CD14-positive monocyte (primary cell): ENCODE results near the gene ZNF76. TPM values are rescaled to one million over a fixed set of nuclear protein-coding genes. Genes with fewer than 3 reads are reported as not detected.

Experiments
- DNase-seq, 3 donors: peaks; one replicate each; pipeline ENCODE4 v3.0.0-alpha.2; 2011 to 2022
- H2AFZ ChIP-seq: 2 replicates; pipeline ENCODE4 v1.6.0; 2012; ENCODE audit warnings: mild to moderate bottlenecking, low read depth, low read length, inconsistent platforms; ENCODE audit not compliant: insufficient read depth, poor library complexity, severe bottlenecking
- H3K27ac ChIP-seq, 2 donors: 1 replicate in 1 of 2; 2 replicates in 1 of 2; pipeline ENCODE4 v1.5.1; 2012 to 2013; ENCODE audit warnings: low read length in 2 of 2, control low read depth in 1 of 2, inconsistent platforms in 1 of 2, low read depth in 1 of 2, mild to moderate bottlenecking in 1 of 2
- H3K27me3 ChIP-seq, 2 donors: one replicate each; pipeline versions ENCODE4 v1.6.0 to v1.6.1; 2011 to 2013; ENCODE audit warnings: low read length in 2 of 2; ENCODE audit not compliant: control insufficient read depth in 2 of 2, insufficient read depth in 2 of 2
- H3K36me3 ChIP-seq, 2 donors: replicated peaks in 1 of 2; 1 replicate in 1 of 2; 2 replicates in 1 of 2; pipeline versions ENCODE4 v1.5.1 to v1.6.1; 2012 to 2013; ENCODE audit warnings: low read length in 2 of 2, control low read depth in 1 of 2, inconsistent platforms in 1 of 2, mild to moderate bottlenecking in 1 of 2; ENCODE audit not compliant: insufficient read depth in 2 of 2, control insufficient read depth in 1 of 2
- H3K4me1 ChIP-seq, 2 donors: 1 replicate in 1 of 2; 2 replicates in 1 of 2; pipeline versions ENCODE4 v1.5.1 to v1.6.1; 2012 to 2013; ENCODE audit warnings: low read length in 2 of 2, control low read depth in 1 of 2, inconsistent platforms in 1 of 2, mild to moderate bottlenecking in 1 of 2, moderate library complexity in 1 of 2; ENCODE audit not compliant: insufficient read depth in 2 of 2, control insufficient read depth in 1 of 2
- H3K4me2 ChIP-seq: replicated peaks from 2 replicates; pipeline ENCODE3; 2012; ENCODE audit warnings: low read length, moderate library complexity, mild to moderate bottlenecking; ENCODE audit not compliant: poor library complexity, severe bottlenecking; ENCODE audit errors: extremely low read depth
- H3K4me3 ChIP-seq, 3 experiments: fragments of 200-600 bp in 1 of 3; sonication (generic) in 1 of 3; replicated peaks in 1 of 3; 1 replicate in 2 of 3; 2 replicates in 1 of 3; pipeline ENCODE4 v1.5.1; 2011 to 2013; ENCODE audit warnings: low read length in 3 of 3, mild to moderate bottlenecking in 3 of 3, control low read depth in 2 of 3, low read depth in 2 of 3, inconsistent platforms in 1 of 3, moderate library complexity in 1 of 3
- H3K79me2 ChIP-seq: 2 replicates; pipeline ENCODE4 v1.6.0; 2012; ENCODE audit warnings: mild to moderate bottlenecking, control low read depth, inconsistent platforms, low read length, moderate library complexity; ENCODE audit not compliant: insufficient read depth
- H3K9ac ChIP-seq: 2 replicates; pipeline ENCODE4 v1.6.0; 2017; ENCODE audit warnings: low read length, mild to moderate bottlenecking; ENCODE audit not compliant: insufficient read depth, poor library complexity, severe bottlenecking
- H3K9me3 ChIP-seq, 2 donors: replicated peaks in 1 of 2; 1 replicate in 1 of 2; 2 replicates in 1 of 2; pipeline versions ENCODE4 v1.5.1 to v1.6.1; 2012 to 2013; ENCODE audit warnings: low read length in 2 of 2, control low read depth in 1 of 2; ENCODE audit not compliant: control insufficient read depth in 1 of 2, insufficient read depth in 1 of 2
- H4K20me1 ChIP-seq: 2 replicates; pipeline ENCODE4 v1.6.0; 2012; ENCODE audit warnings: mild to moderate bottlenecking, low read length, control low read depth, moderate library complexity; ENCODE audit not compliant: insufficient read depth
- H3K27ac Mint-ChIP-seq, 7 donors: one replicate each; pipeline ENCODE4 v1.8.0; 2020; ENCODE audit warnings: mild to moderate bottlenecking in 7 of 7, mixed read lengths in 7 of 7, moderate library complexity in 6 of 7, inconsistent platforms in 2 of 7
- H3K27me3 Mint-ChIP-seq, 3 donors: one replicate each; pipeline ENCODE4 v1.8.0; 2021 to 2022; ENCODE audit warnings: low read depth in 3 of 3, mild to moderate bottlenecking in 3 of 3, mixed read lengths in 3 of 3, moderate library complexity in 3 of 3, inconsistent platforms in 1 of 3
- H3K36me3 Mint-ChIP-seq, 2 donors: one replicate each; pipeline ENCODE4 v1.8.0; 2020; ENCODE audit warnings: mixed read lengths in 2 of 2, inconsistent platforms in 1 of 2, mild to moderate bottlenecking in 1 of 2
- H3K4me1 Mint-ChIP-seq: one replicate; pipeline ENCODE4 v1.8.0; 2020; ENCODE audit warnings: mild to moderate bottlenecking, mixed read lengths
- H3K4me3 Mint-ChIP-seq, 2 donors: one replicate each; pipeline ENCODE4 v1.8.0; 2020; ENCODE audit warnings: mild to moderate bottlenecking in 2 of 2, mixed read lengths in 2 of 2, moderate library complexity in 1 of 2
- H3K9me3 Mint-ChIP-seq, 7 donors: one replicate each; pipeline ENCODE4 v1.8.0; 2020 to 2022; ENCODE audit warnings: mixed read lengths in 7 of 7, mild to moderate bottlenecking in 6 of 7, moderate library complexity in 6 of 7, inconsistent platforms in 2 of 7
- CTCF ChIP-seq: fragments of 200-600 bp; IDR thresholded peaks from one replicate; pipeline ENCODE4 v1.8.0; 2022; ENCODE audit warnings: antibody characterized with exemption, mild to moderate bottlenecking
- WGBS: methylation state at CpG from one replicate; pipeline ENCODE4 v1.1.5; 2013; ENCODE audit warnings: missing lambda C conversion rate; ENCODE audit not compliant: insufficient coverage; 5-methylcytosine and 5-hydroxymethylcytosine counted together
- intact Hi-C, 2 donors: fragments of 100-400 bp; cut with micrococcal nuclease; formaldehyde crosslinking; loops; one replicate each; pipeline versions ENCODE4 v1.15.0 to v1.15.1; 2023
- polyA plus RNA-seq, 3 donors: library from polyadenylated mRNA; depleted of rRNA in 1 of 3; unstranded in 2 of 3; stranded (reverse) in 1 of 3; fragments of 300-500 nt in 2 of 3; fragments of >200 nt in 1 of 3; fragmentation: Illumina TruSeq in 2 of 3; gene quantifications; 1 replicate in 2 of 3; 2 replicates in 1 of 3; pipeline ENCODE4 v1.2.3, GENCODE V29; 2012 to 2021

ZNF76 gene
- polyA plus RNA-seq, 3 donors, result 6.8 to 49.7 (median 9.6) TPM

- Histone ChIP-seq H3K27ac (no peak overlapping the region), H2AFZ (no peak overlapping the region), H3K36me3 (no peaks in the 10 kb centered on the region), H3K4me2 (no peak overlapping the region), H3K9me3 (peaks cover 0 to 5% of the 10 kb centered on the region in 2 donors), H3K9ac (no peak overlapping the region), H3K4me1 (peaks cover 0 to 4% of the 10 kb centered on the region in 2 donors), H3K27me3 (no peaks in the 10 kb centered on the region), H3K4me3 (no peak overlapping the region), H3K79me2 (no peaks in the 10 kb centered on the region), H4K20me1 (no peaks in the 10 kb centered on the region)
- Mint-ChIP-seq H3K27ac (no peak overlapping the region), H3K9me3 (peaks cover 0 to 9% (median 3%) of the 10 kb centered on the region in 7 donors), H3K4me1 (peaks cover 10% of the 10 kb centered on the region), H3K4me3 (no peak overlapping the region), H3K36me3 (peaks cover 0 to 2% of the 10 kb centered on the region in 2 donors), H3K27me3 (peaks cover 2 to 3% (median 2%) of the 10 kb centered on the region in 3 donors)
- 79% methylated on average over 4 of the region's 4 CpGs for WGBS
- no peak for TF ChIP-seq CTCF
- intact Hi-C loops, result no loop called here
- no peak for DNase-seq
These were observed 20.0 kb upstream of the ZNF76 start for GRCh38 chr6:35239581-35239980.

GRCh38 chr6:35240838-35241801, 18.4 kb upstream of the ZNF76 start:
- H3K36me3 ChIP-seq, result no peaks in the 10 kb centered on the region
- Mint-ChIP-seq H3K9me3 (no peaks in the 10 kb centered on the region), H3K4me1 (peaks cover 10% of the 10 kb centered on the region), H3K4me3 (no peak overlapping the region), H3K36me3 (peaks cover 0 to 8% of the 10 kb centered on the region in 2 donors), H3K27ac (no peak overlapping the region), H3K27me3 (peaks cover 0 to 3% (median 2%) of the 10 kb centered on the region in 3 donors)
- WGBS, result 36% methylated on average over 8 of the region's 12 CpGs
- peaks cover 0 to 4% of the 10 kb centered on the region in 2 donors for H3K4me1 ChIP-seq
- intact Hi-C loops, result loop anchor here (2.0 to 10.0 kb wide), 2 partner anchors 254 to 256 kb away; no protein-coding TSS in a partner anchor
- peak; percentile 97 for TF ChIP-seq CTCF
- H3K27me3 ChIP-seq, result no peaks in the 10 kb centered on the region
- H3K9ac ChIP-seq, result no peak overlapping the region
- H3K4me2 ChIP-seq, result no peak overlapping the region
- no peak overlapping the region for H3K4me3 ChIP-seq
- H3K79me2 ChIP-seq, result no peaks in the 10 kb centered on the region
- H3K9me3 ChIP-seq, result no peaks in the 10 kb centered on the region
- H3K27ac ChIP-seq, result no peak overlapping the region
- DNase-seq, result peak; percentile 38 to 54 (median 51)
- H4K20me1 ChIP-seq, result no peaks in the 10 kb centered on the region
- H2AFZ ChIP-seq, result no peak overlapping the region
